ENCODE data around the gene ENO4. TPM values are rescaled to one million over a fixed set of nuclear protein-coding genes. Genes with fewer than 3 reads are reported as not detected.

ENO4 gene
- total RNA-seq, 4 donors from 2014 or later = 0.20 to 0.67 (median 0.58) TPM; not detected in 1

- Histone ChIP-seq H3K4me3 (no peak overlapping the region), H3K9me3 (no peaks in the 10 kb centered on the region), H3K4me1 (peaks cover 0 to 10% (median 0%) of the 10 kb centered on the region in 3 donors), H3K27ac (no peak overlapping the region), H3K27me3 (no peaks in the 10 kb centered on the region), H3K36me3 (no peaks in the 10 kb centered on the region)
- no peak for TF ChIP-seq CTCF (IDR thresholded peaks at IDR 0.05)
- no peak for TF ChIP-seq POLR2A (IDR thresholded peaks at IDR 0.05)
- no peak for TF ChIP-seq POLR2AphosphoS5 (IDR thresholded peaks at IDR 0.05)
- no peak for TF ChIP-seq EP300 (IDR thresholded peaks at IDR 0.05)
- WGBS, 2 donors (ENCODE audit: low coverage in 1 of 2) = 2 to 6% methylated on average over 7 of the region's 7 CpGs
- ATAC-seq = no peak
Observed at GRCh38 chr10:116891208-116891607, 41.9 kb downstream of the ENO4 start.

GRCh38 chr10:116892907-116893685, 43.8 kb downstream of the ENO4 start:
- Histone ChIP-seq H3K4me3 (no peak overlapping the region), H3K9me3 (no peaks in the 10 kb centered on the region), H3K36me3 (no peaks in the 10 kb centered on the region), H3K27ac (no peak overlapping the region), H3K27me3 (no peaks in the 10 kb centered on the region), H3K4me1 (peaks cover 0 to 10% (median 0%) of the 10 kb centered on the region in 3 donors)
- ATAC-seq = no peak
- TF ChIP-seq EP300 (IDR thresholded peaks at IDR 0.05) = no peak
- no peak for TF ChIP-seq POLR2A (IDR thresholded peaks at IDR 0.05)
- no peak for TF ChIP-seq CTCF (IDR thresholded peaks at IDR 0.05)
- no peak for TF ChIP-seq POLR2AphosphoS5 (IDR thresholded peaks at IDR 0.05)
- WGBS, 2 donors (ENCODE audit: low coverage in 1 of 2) = 65 to 80% methylated on average over 8 of the region's 11 CpGs

DNA sequence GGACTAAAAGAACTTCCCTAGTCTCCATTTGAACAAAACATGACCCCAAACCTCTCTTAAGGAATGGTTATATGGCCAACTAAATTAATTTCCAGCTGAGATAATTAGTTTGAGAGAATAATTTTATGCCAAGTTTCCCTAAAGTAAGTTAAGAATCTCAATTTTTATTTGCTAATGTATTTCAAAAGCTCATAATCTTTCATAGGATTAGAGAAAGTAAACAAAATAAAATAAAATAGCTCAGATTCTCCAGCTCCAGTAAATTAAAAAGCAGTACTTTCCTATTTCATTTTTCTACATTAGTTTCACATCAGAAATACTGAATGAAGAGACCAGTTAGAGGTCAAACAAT, 44.4 kb downstream of the ENO4 start:
- no peak for TF ChIP-seq EP300 (IDR thresholded peaks at IDR 0.05)
- TF ChIP-seq CTCF (IDR thresholded peaks at IDR 0.05) = no peak
- TF ChIP-seq POLR2A (IDR thresholded peaks at IDR 0.05) = no peak
- TF ChIP-seq POLR2AphosphoS5 (IDR thresholded peaks at IDR 0.05) = no peak
- Histone ChIP-seq H3K4me3 (no peak overlapping the region), H3K27ac (no peak overlapping the region), H3K4me1 (peaks cover 0 to 5% (median 0%) of the 10 kb centered on the region in 3 donors), H3K36me3 (no peaks in the 10 kb centered on the region), H3K27me3 (no peaks in the 10 kb centered on the region), H3K9me3 (no peaks in the 10 kb centered on the region)
- no peak for ATAC-seq

- no peaks in the 10 kb centered on the region for H3K27me3 ChIP-seq
- WGBS, 2 donors (ENCODE audit: low coverage in 1 of 2) = 75 to 77% methylated on average over 4 of the region's 4 CpGs
Observed at GRCh38 chr10:116899626-116900025, 50.3 kb downstream of the ENO4 start.

More at GRCh38 chr10:116899626-116900025, 50.3 kb downstream of the ENO4 start:
- no peak for TF ChIP-seq POLR2AphosphoS5 (IDR thresholded peaks at IDR 0.05)
- TF ChIP-seq CTCF (IDR thresholded peaks at IDR 0.05) = no peak
- TF ChIP-seq POLR2A (IDR thresholded peaks at IDR 0.05) = no peak
- TF ChIP-seq EP300 (IDR thresholded peaks at IDR 0.05) = no peak
- H3K27ac ChIP-seq = no peak overlapping the region
- H3K4me3 ChIP-seq = no peak overlapping the region
- H3K9me3 ChIP-seq = no peaks in the 10 kb centered on the region
- no peak for ATAC-seq
- H3K4me1 ChIP-seq = no peaks in the 10 kb centered on the region
- no peaks in the 10 kb centered on the region for H3K36me3 ChIP-seq

Data from gastroesophageal sphincter (tissue), 4 donors.